ENCODE data around the gene ZNF566. TPM values are rescaled to one million over a fixed set of nuclear protein-coding genes. Genes with fewer than 3 reads are reported as not detected.
"Not testable (repeated sequence)": the region's sequence is repeated elsewhere in the genome, so short reads cannot be mapped to it uniquely, and the experiment has no call there.

ZNF566 gene
- total RNA-seq, 2 experiments from 2014 or later, result 6.3 to 6.8 TPM

- Histone ChIP-seq H3K4me3 (ENCODE audit: low read length) (no peak overlapping the region), H3K27ac (ENCODE audit: low read depth in 1 of 2, low read length in 2 of 2) (no peak overlapping the region), H3K4me1 (ENCODE audit: insufficient read depth, low read length) (no peaks in the 10 kb centered on the region), H3K27me3 (ENCODE audit: control insufficient read depth in 1 of 2, insufficient read depth in 2 of 2, low read length in 2 of 2) (no peaks in the 10 kb centered on the region), H3K36me3 (ENCODE audit: insufficient read depth, low read length) (no peaks in the 10 kb centered on the region), H3K9me3 (ENCODE audit: control insufficient read depth in 1 of 2, insufficient read depth in 1 of 2, low read length in 2 of 2) (peaks cover 71 to 79% of the 10 kb centered on the region in 2 experiments)
- peaks cover 5% of the 10 kb centered on the region for H3K9me3 Mint-ChIP-seq
- no peaks in the 10 kb centered on the region for H3K27me3 Mint-ChIP-seq
- TF ChIP-seq CTCF (IDR thresholded peaks at IDR 0.05), result no peak
- DNase-seq, result no peak
- ChIA-PET POLR2A (no interaction called here), CTCF (no interaction called here)
- intact Hi-C loops (cut with DNase I, micrococcal nuclease), result no loop called here
- no peak overlapping the region for H3K4me3 Mint-ChIP-seq
- no peak for ATAC-seq (ENCODE audit: poor library complexity)
- H3K27ac Mint-ChIP-seq, result no peak overlapping the region
- H3K36me3 Mint-ChIP-seq (ENCODE audit: low read depth), result peaks cover 45% of the 10 kb centered on the region
- H3K4me1 Mint-ChIP-seq (ENCODE audit: low read depth), result no peaks in the 10 kb centered on the region
These were observed 19.0 kb upstream of the ZNF566 start for GRCh38 chr19:36508325-36508724.

- Mint-ChIP-seq H3K27ac (no peak overlapping the region), H3K9me3 (peaks cover 15% of the 10 kb centered on the region), H3K4me3 (no peak overlapping the region), H3K4me1 (ENCODE audit: low read depth) (no peaks in the 10 kb centered on the region), H3K27me3 (no peaks in the 10 kb centered on the region), H3K36me3 (ENCODE audit: low read depth) (peaks cover 35% of the 10 kb centered on the region)
- peaks cover 49 to 85% of the 10 kb centered on the region in 2 experiments for H3K9me3 ChIP-seq (ENCODE audit: control insufficient read depth in 1 of 2, insufficient read depth in 1 of 2, low read length in 2 of 2)
- H3K27ac ChIP-seq (ENCODE audit: low read depth in 1 of 2, low read length in 2 of 2), result no peak overlapping the region
- H3K36me3 ChIP-seq (ENCODE audit: insufficient read depth, low read length), result no peaks in the 10 kb centered on the region
- ChIA-PET POLR2A (no interaction called here), CTCF (no interaction called here)
- no peaks in the 10 kb centered on the region for H3K27me3 ChIP-seq (ENCODE audit: control insufficient read depth in 1 of 2, insufficient read depth in 2 of 2, low read length in 2 of 2)
- no peak for ATAC-seq (ENCODE audit: poor library complexity)
- TF ChIP-seq CTCF (IDR thresholded peaks at IDR 0.05), result no peak
- intact Hi-C loops (cut with DNase I, micrococcal nuclease), result no loop called here
- no peak for DNase-seq
- H3K4me1 ChIP-seq (ENCODE audit: insufficient read depth, low read length), result no peaks in the 10 kb centered on the region
- no peak overlapping the region for H3K4me3 ChIP-seq (ENCODE audit: low read length)
These were observed 12.6 kb upstream of the ZNF566 start for GRCh38 chr19:36501973-36502372.

- DNase-seq, result no peak
- no peak overlapping the region for H3K4me3 Mint-ChIP-seq
- intact Hi-C loops (cut with DNase I, micrococcal nuclease), result no loop called here
- no peaks in the 10 kb centered on the region for H3K27me3 Mint-ChIP-seq
- CTCF ChIA-PET, result no interaction called here
- TF ChIP-seq CTCF (IDR thresholded peaks at IDR 0.05), result no peak
- Histone ChIP-seq H3K36me3 (ENCODE audit: insufficient read depth, low read length) (no peaks in the 10 kb centered on the region), H3K4me1 (ENCODE audit: insufficient read depth, low read length) (no peaks in the 10 kb centered on the region), H3K4me3 (ENCODE audit: low read length) (no peak overlapping the region), H3K27me3 (ENCODE audit: control insufficient read depth in 1 of 2, insufficient read depth in 2 of 2, low read length in 2 of 2) (no peaks in the 10 kb centered on the region), H3K9me3 (ENCODE audit: control insufficient read depth in 1 of 2, insufficient read depth in 1 of 2, low read length in 2 of 2) (peaks cover 17 to 81% of the 10 kb centered on the region in 2 experiments), H3K27ac (ENCODE audit: low read depth in 1 of 2, low read length in 2 of 2) (no peak overlapping the region)
- peaks cover 19% of the 10 kb centered on the region for H3K36me3 Mint-ChIP-seq (ENCODE audit: low read depth)
- H3K27ac Mint-ChIP-seq, result no peak overlapping the region
- H3K4me1 Mint-ChIP-seq (ENCODE audit: low read depth), result no peaks in the 10 kb centered on the region
- ATAC-seq (ENCODE audit: poor library complexity), result no peak
- peaks cover 14% of the 10 kb centered on the region for H3K9me3 Mint-ChIP-seq
- POLR2A ChIA-PET, result no interaction called here
These were observed 7.6 kb upstream of the ZNF566 start for GRCh38 chr19:36497001-36497400.

GRCh38 chr19:36492689-36493453 lies 3.5 kb upstream of the ZNF566 start:
- ATAC-seq (ENCODE audit: poor library complexity); CTCF ChIA-PET; H3K36me3 ChIP-seq (ENCODE audit: insufficient read depth, low read length); H3K4me3 ChIP-seq (ENCODE audit: low read length); H3K27ac ChIP-seq (ENCODE audit: low read depth in 1 of 2, low read length in 2 of 2); H3K27me3 Mint-ChIP-seq; intact Hi-C loops (cut with DNase I, micrococcal nuclease); H3K27me3 ChIP-seq (ENCODE audit: control insufficient read depth in 1 of 2, insufficient read depth in 2 of 2, low read length in 2 of 2); H3K27ac Mint-ChIP-seq; H3K9me3 Mint-ChIP-seq: not testable (repeated sequence)
- Mint-ChIP-seq H3K36me3 (ENCODE audit: low read depth) (peaks cover 33% of the 10 kb centered on the region), H3K4me3 (peak overlapping the region; percentile 25), H3K4me1 (ENCODE audit: low read depth) (peaks cover 25% of the 10 kb centered on the region)
- DNase-seq, result peak in 7 of 14 experiments; percentile 3 to 35 (median 15)
- H3K4me1 ChIP-seq (ENCODE audit: insufficient read depth, low read length), result peaks cover 17% of the 10 kb centered on the region
- POLR2A ChIA-PET, result interaction anchor here (0.7 kb wide), 1 partner anchor 277 kb away, joined by 5 read pairs; no protein-coding TSS in a partner anchor
- peaks cover 8 to 51% of the 10 kb centered on the region in 2 experiments for H3K9me3 ChIP-seq (ENCODE audit: control insufficient read depth in 1 of 2, insufficient read depth in 1 of 2, low read length in 2 of 2)

DNA sequence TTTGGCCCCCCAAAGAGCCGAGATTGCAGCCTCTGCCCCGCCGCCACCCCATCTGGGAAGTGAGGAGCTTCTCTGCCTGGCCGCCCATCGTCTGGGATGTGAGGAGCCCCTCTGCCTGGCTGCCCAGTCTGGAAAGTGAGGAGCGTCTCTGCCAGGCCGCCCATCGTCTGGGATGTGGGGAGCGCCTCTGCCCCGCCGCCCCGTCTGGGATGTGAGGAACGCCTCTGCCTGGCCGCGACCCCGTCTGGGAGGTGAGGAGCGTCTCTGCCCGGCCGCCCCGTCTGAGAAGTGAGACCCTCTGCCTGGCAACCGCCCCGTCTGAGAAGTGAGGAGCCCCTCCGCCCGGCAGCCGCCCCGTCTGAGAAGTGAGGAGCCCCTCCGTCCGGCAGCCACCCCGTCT lies 1.5 kb upstream of the ZNF566 start:
- CTCF ChIA-PET, H3K4me3 Mint-ChIP-seq, H3K9me3 Mint-ChIP-seq: not testable (repeated sequence)

More for the DNA sequence above, 1.5 kb upstream of the ZNF566 start:
- H3K36me3 ChIP-seq (ENCODE audit: insufficient read depth, low read length); DNase-seq; ATAC-seq (ENCODE audit: poor library complexity); H3K27ac Mint-ChIP-seq; H3K27me3 Mint-ChIP-seq; POLR2A ChIA-PET; H3K4me3 ChIP-seq (ENCODE audit: low read length); intact Hi-C loops (cut with DNase I, micrococcal nuclease); H3K27me3 ChIP-seq (ENCODE audit: control insufficient read depth in 1 of 2, insufficient read depth in 2 of 2, low read length in 2 of 2); H3K27ac ChIP-seq (ENCODE audit: low read depth in 1 of 2, low read length in 2 of 2): not testable (repeated sequence)
- Mint-ChIP-seq H3K36me3 (ENCODE audit: low read depth) (peaks cover 42% of the 10 kb centered on the region), H3K4me1 (ENCODE audit: low read depth) (peaks cover 36% of the 10 kb centered on the region)
- peaks cover 19% of the 10 kb centered on the region for H3K4me1 ChIP-seq (ENCODE audit: insufficient read depth, low read length)
- H3K9me3 ChIP-seq (ENCODE audit: control insufficient read depth in 1 of 2, insufficient read depth in 1 of 2, low read length in 2 of 2), result peaks cover 0 to 34% of the 10 kb centered on the region in 2 experiments
